ENCODE results near the gene RPS4Y2. TPM values are rescaled to one million over a fixed set of nuclear protein-coding genes. Genes with fewer than 3 reads are reported as not detected.
A peak's percentile ranks its signal among the peaks of the same experiment; 100 is the strongest.

The RPS4Y2 gene
- total RNA-seq (2016; rRNA removed; fragmentation: Illumina TruSeq; extraction: Trizol) (not detected in 2 replicates), polyA plus RNA-seq (2011; rRNA removed) (0.09 TPM in 1 of 2 replicates, not detected in the other), polyA minus RNA-seq (2011; rRNA and poly(A)+ RNA removed; ENCODE audit: low replicate concordance) (not detected in 2 replicates), Bru-seq, nascent RNA (not detected), BruChase-seq, experiment 1, labeled RNA remaining after a 6-hour chase (percentile 10 among the genes with signal in this experiment), BruChase-seq, experiment 2, labeled RNA remaining after a 2-hour chase (not detected)
- total RNA-seq (2016; cell fraction: cytosol; rRNA removed; fragmentation: Illumina TruSeq; extraction: Trizol; ENCODE audit: low read depth) = not detected in 2 replicates
- not detected in 2 replicates for total RNA-seq (2016; cell fraction: insoluble cytoplasmic fraction; rRNA removed; fragmentation: Illumina TruSeq; extraction: Trizol)
- total RNA-seq (2016; cell fraction: membrane; rRNA removed; fragmentation: Illumina TruSeq; extraction: Trizol) = not detected in 2 replicates
- not detected in 2 replicates for total RNA-seq (2016; cell fraction: nucleus; rRNA removed; fragmentation: Illumina TruSeq; extraction: Trizol)
- polyA plus RNA-seq (2011; cell fraction: cytosol; rRNA removed) = not detected in 2 replicates
- not detected in 2 replicates for polyA plus RNA-seq (2011; cell fraction: nucleus; rRNA removed)
- polyA plus RNA-seq (2012) = not detected in 2 replicates
- not detected in 2 replicates for polyA plus RNA-seq (2016; cell fraction: cytosol; fragmentation: Illumina TruSeq; extraction: Trizol; ENCODE audit: low read depth)
- polyA plus RNA-seq (2016; cell fraction: insoluble cytoplasmic fraction; fragmentation: Illumina TruSeq; extraction: Trizol; ENCODE audit: low read depth) = not detected in 2 replicates
- not detected in 2 replicates for polyA plus RNA-seq (2016; cell fraction: membrane; fragmentation: Illumina TruSeq; extraction: Trizol; ENCODE audit: low read depth)
- not detected in 2 replicates for polyA plus RNA-seq (2016; cell fraction: nucleus; fragmentation: Illumina TruSeq; extraction: Trizol; ENCODE audit: insufficient read depth, low read depth)
- not detected in 2 replicates for polyA minus RNA-seq (2011; cell fraction: cytosol; rRNA and poly(A)+ RNA removed)
- not detected in 2 replicates for polyA minus RNA-seq (2011; cell fraction: nucleus; rRNA and poly(A)+ RNA removed)
- long read RNA-seq, experiment 1 = 0 reads
- long read RNA-seq, experiment 2 = 0 reads

DNA sequence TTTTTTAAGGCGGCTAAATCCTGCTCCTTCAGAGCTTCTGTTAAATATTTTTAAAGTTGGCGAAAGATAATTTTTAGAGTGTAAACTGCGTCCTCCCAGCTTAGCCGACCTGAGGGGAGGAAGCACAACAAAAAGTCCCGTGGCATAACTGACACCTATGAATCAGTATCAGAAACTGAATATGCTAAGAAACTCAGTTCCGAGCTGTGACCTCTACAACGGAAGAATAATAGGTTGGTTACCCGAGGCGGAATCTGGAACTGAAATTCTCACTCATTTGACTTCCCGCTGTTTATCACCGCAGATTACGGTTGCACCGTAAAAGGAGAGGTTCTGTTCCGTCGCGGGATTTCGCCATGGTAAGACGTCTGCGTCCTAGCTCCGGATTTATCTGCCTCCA, at the start of gene RPS4Y2:
TSS of gene RPS4Y2 (plus strand) at position 301 of the 400 bp plus-strand sequence. CDS start at position 357, 56 bp downstream.
- no TSS peak for BruUV-seq (replicated peaks)
- H4K20me1 ChIP-seq (ENCODE audit: insufficient read depth, low read length) = no peaks in the 10 kb centered on the region
- ATAC-seq = no peak
- CTCF ChIA-PET (ENCODE audit: low intra/inter-chr PET ratio, low total read pairs) = no interaction called here
- no peak within 1 kb of the TSS for H3K27ac ChIP-seq (ENCODE audit: extremely low read length, insufficient read depth, low read length)
- intact Hi-C loops (cut with micrococcal nuclease; ENCODE audit: unreplicated experiment) = no loop called here
- no peaks in the 10 kb centered on the region for H3K36me3 ChIP-seq (replicated peaks in 1 of 2; ENCODE audit: control insufficient read depth in 1 of 2, insufficient read depth in 2 of 2, low read length in 2 of 2)
- in situ Hi-C loops (cut with HindIII; ENCODE audit: extremely low pct_ligation_motif_present, low pct_unique_long_range_greater_than_20kb) = no loop called here
- no peak within 1 kb of the TSS for H3K4me2 ChIP-seq (ENCODE audit: low read depth, low read length)
- H2AFZ ChIP-seq (ENCODE audit: low read length) = no peak within 1 kb of the TSS
- no peak within 1 kb of the TSS for H3K4me3 ChIP-seq (replicated peaks in 1 of 3; ENCODE audit: insufficient read depth in 1 of 3, low read depth in 2 of 3, low read length in 3 of 3)
- H3K27me3 ChIP-seq (ENCODE audit: control insufficient read depth in 1 of 2, insufficient read depth in 2 of 2, low read length in 2 of 2) = no peaks in the 10 kb centered on the region
- no peak within 1 kb of the TSS for H3K9ac ChIP-seq (ENCODE audit: insufficient read depth, low read depth, low read length)
- no peaks in the 10 kb centered on the region for H3K9me3 ChIP-seq (ENCODE audit: low read length)
- no peaks in the 10 kb centered on the region for H3K79me2 ChIP-seq (ENCODE audit: insufficient read depth, low read length)
- no peak for DNase-seq (ENCODE audit: low spot score)
- 59% methylated on average over 19 of the region's 20 CpGs for WGBS (ENCODE audit: low lambda C conversion rate)
- POLR2A ChIA-PET = no interaction called here
- TF ChIP-seq ZMAT3 (CRISPR knock-in tag; conservative IDR thresholded peaks at IDR 0.05) (no peak), KAT7 (CRISPR knock-in tag; IDR thresholded peaks at IDR 0.05; ENCODE audit: borderline replicate concordance) (no peak), PHF20 (CRISPR knock-in tag; IDR thresholded peaks at IDR 0.05) (no peak), MEIS1 (CRISPR knock-in tag; IDR thresholded peaks at IDR 0.05; ENCODE audit: borderline replicate concordance) (no peak), BORCS8-MEF2B (CRISPR knock-in tag; IDR thresholded peaks at IDR 0.05) (no peak), SP4 (CRISPR knock-in tag; IDR thresholded peaks at IDR 0.05) (no peak), EP300 (IDR thresholded peaks at IDR 0.05; ENCODE audit: low read depth in 2 of 2, low read length in 2 of 2) (no peak), EP300 (CRISPR knock-in tag; IDR thresholded peaks at IDR 0.05; ENCODE audit: borderline replicate concordance) (no peak)
- TF ChIP-seq, protein P1, sequence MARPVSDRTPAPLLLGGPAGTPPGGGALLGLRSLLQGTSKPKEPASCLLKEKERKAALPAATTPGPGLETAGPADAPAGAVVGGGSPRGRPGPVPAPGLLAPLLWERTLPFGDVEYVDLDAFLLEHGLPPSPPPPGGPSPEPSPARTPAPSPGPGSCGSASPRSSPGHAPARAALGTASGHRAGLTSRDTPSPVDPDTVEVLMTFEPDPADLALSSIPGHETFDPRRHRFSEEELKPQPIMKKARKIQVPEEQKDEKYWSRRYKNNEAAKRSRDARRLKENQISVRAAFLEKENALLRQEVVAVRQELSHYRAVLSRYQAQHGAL (CRISPR knock-in tag; IDR thresholded peaks at IDR 0.05; ENCODE audit: not compliant biosample characterization) = no peak
- FAIRE-seq = no peak
- no peaks in the 10 kb centered on the region for H3K4me1 ChIP-seq (ENCODE audit: insufficient read depth, low read length)

Measured in HepG2 (cell line).